ENCODE results near the gene SLC25A51.

SLC25A51 gene

GRCh38 chr9:37903647-37904444 is at the start of gene SLC25A51:
SLC25A51 (minus strand) TSS chr9:37904127; CDS start chr9:37888550, 15,577 bp downstream.
- DNase-seq, result peak; percentile 97

- DNase-seq, result no peak
Observed at GRCh38 chr9:37953206-37953774, 49.4 kb upstream of the SLC25A51 start.

- no peak for DNase-seq
Observed at GRCh38 chr9:37952731-37953130, 48.8 kb upstream of the SLC25A51 start.

GRCh38 chr9:37951671-37952449 is 47.9 kb upstream of the SLC25A51 start:
- no peak for DNase-seq

GRCh38 chr9:37950561-37950960 is 46.6 kb upstream of the SLC25A51 start:
- no peak for DNase-seq

- DNase-seq, result no peak
Observed at GRCh38 chr9:37949576-37949975, 45.6 kb upstream of the SLC25A51 start.

GRCh38 chr9:37948417-37948980 is 44.6 kb upstream of the SLC25A51 start:
- DNase-seq, result no peak

- DNase-seq, result no peak
Observed at GRCh38 chr9:37947977-37948376, 44.0 kb upstream of the SLC25A51 start.

- DNase-seq, result no peak
Observed at GRCh38 chr9:37947471-37947870, 43.5 kb upstream of the SLC25A51 start.

- DNase-seq, result no peak
Observed at GRCh38 chr9:37946971-37947370, 43.0 kb upstream of the SLC25A51 start.

GRCh38 chr9:37946041-37946440 is 42.1 kb upstream of the SLC25A51 start:
- no peak for DNase-seq

GRCh38 chr9:37944671-37945481 is 40.9 kb upstream of the SLC25A51 start:
- no peak for DNase-seq

GRCh38 chr9:37944266-37944650 is 40.3 kb upstream of the SLC25A51 start:
- DNase-seq, result no peak

- DNase-seq, result no peak
Observed at GRCh38 chr9:37943345-37944265, 39.7 kb upstream of the SLC25A51 start.

GRCh38 chr9:37942621-37943344 is 38.9 kb upstream of the SLC25A51 start:
- no peak for DNase-seq

GRCh38 chr9:37941253-37941652 is 37.3 kb upstream of the SLC25A51 start:
- DNase-seq, result no peak

GRCh38 chr9:37939575-37940095 is 35.7 kb upstream of the SLC25A51 start:
- no peak for DNase-seq

GRCh38 chr9:37938121-37938891 is 34.4 kb upstream of the SLC25A51 start:
- no peak for DNase-seq

GRCh38 chr9:37937366-37937765 is 33.4 kb upstream of the SLC25A51 start:
- no peak for DNase-seq

GRCh38 chr9:37936965-37937364 is 33.0 kb upstream of the SLC25A51 start:
- DNase-seq, result no peak

All from NCI-H146 (cell line).